ENCODE data around the gene GSTK1. TPM values are rescaled to one million over a fixed set of nuclear protein-coding genes. Genes with fewer than 3 reads are reported as not detected.
"Not testable (repeated sequence)": the region's sequence is repeated elsewhere in the genome, so short reads cannot be mapped to it uniquely, and the experiment has no call there.

GSTK1 gene
- total and polyA plus RNA-seq, 9 donors = 77.2 to 98.4 (median 84.4) TPM

DNA sequence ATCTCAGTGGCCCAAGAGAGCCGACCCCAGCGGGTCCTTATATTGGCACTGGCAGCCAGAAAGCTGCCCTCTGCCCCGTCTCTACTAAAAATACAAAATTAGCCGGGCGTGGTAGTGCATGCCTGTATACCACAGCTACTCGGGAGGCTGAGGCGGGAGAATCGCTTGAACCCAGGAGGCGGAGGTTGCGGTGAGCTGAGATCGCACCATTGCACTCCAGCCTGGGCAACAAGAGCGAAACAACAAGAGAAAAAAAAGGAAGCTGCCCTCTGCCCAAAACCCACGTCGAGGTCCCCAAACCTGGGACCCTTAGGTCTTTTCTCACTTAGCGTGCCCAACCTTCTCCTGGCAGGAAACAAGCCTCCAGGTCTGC is 941 bp downstream of the GSTK1 start:
- H3K4me1 ChIP-seq (ENCODE audit: control insufficient read depth, insufficient read depth, low read length) = peaks cover 19% of the 10 kb centered on the region
- not testable (repeated sequence) for H3K9me3 ChIP-seq (replicated peaks; ENCODE audit: control insufficient read depth, low read depth, low read length); H3K27me3 ChIP-seq (ENCODE audit: control insufficient read depth, insufficient read depth, low read length); DNase-seq
- peaks cover 33% of the 10 kb centered on the region for H3K36me3 ChIP-seq (ENCODE audit: control insufficient read depth, insufficient read depth, low read length)
- 80% methylated on average over 14 of the region's 15 CpGs for WGBS (ENCODE audit: insufficient coverage)
- peak overlapping the region; percentile 84 for H3K27ac ChIP-seq (ENCODE audit: low read length)
- H3K4me3 ChIP-seq (ENCODE audit: low read length) = peak overlapping the region; percentile 69

GRCh38 chr7:143265017-143265693 is 1.9 kb downstream of the GSTK1 start:
- no peaks in the 10 kb centered on the region for H3K27me3 ChIP-seq (ENCODE audit: control insufficient read depth, insufficient read depth, low read length)
- DNase-seq = no peak
- WGBS (ENCODE audit: insufficient coverage) = 81% methylated on average over 10 of the region's 15 CpGs
- no peak overlapping the region for H3K27ac ChIP-seq (ENCODE audit: low read length)
- H3K4me1 ChIP-seq (ENCODE audit: control insufficient read depth, insufficient read depth, low read length) = peaks cover 19% of the 10 kb centered on the region
- H3K4me3 ChIP-seq (ENCODE audit: low read length) = no peak overlapping the region
- H3K36me3 ChIP-seq (ENCODE audit: control insufficient read depth, insufficient read depth, low read length) = peaks cover 39% of the 10 kb centered on the region
- H3K9me3 ChIP-seq (replicated peaks; ENCODE audit: control insufficient read depth, low read depth, low read length) = no peaks in the 10 kb centered on the region

DNA sequence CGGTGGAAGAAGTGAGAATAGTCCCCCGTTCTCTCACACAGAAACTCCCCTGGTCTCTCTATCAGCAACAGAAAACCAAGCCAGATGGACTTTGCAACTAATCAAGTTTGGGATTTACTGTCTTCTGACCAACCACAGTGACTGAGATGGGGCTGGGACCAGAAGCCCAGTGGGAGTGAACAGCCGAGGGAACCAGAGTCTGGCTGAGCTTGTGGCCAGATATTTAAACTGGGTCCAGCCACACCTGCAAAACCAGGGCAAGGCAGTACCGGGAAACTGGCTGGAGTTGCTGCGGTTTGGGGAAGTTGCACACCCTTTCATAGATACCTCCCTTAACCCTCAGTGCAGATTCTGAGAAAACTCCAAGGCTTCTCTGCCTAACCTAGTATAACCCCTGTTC is 6.0 kb downstream of the GSTK1 start:
- no peak for DNase-seq
- Histone ChIP-seq H3K36me3 (ENCODE audit: control insufficient read depth, insufficient read depth, low read length) (peaks cover 39% of the 10 kb centered on the region), H3K27me3 (ENCODE audit: control insufficient read depth, insufficient read depth, low read length) (no peaks in the 10 kb centered on the region), H3K4me1 (ENCODE audit: control insufficient read depth, insufficient read depth, low read length) (peaks cover 9% of the 10 kb centered on the region), H3K4me3 (ENCODE audit: low read length) (no peak overlapping the region), H3K9me3 (replicated peaks; ENCODE audit: control insufficient read depth, low read depth, low read length) (no peaks in the 10 kb centered on the region), H3K27ac (ENCODE audit: low read length) (no peak overlapping the region)
- 76% methylated on average over 3 of the region's 5 CpGs for WGBS (ENCODE audit: insufficient coverage)

DNA sequence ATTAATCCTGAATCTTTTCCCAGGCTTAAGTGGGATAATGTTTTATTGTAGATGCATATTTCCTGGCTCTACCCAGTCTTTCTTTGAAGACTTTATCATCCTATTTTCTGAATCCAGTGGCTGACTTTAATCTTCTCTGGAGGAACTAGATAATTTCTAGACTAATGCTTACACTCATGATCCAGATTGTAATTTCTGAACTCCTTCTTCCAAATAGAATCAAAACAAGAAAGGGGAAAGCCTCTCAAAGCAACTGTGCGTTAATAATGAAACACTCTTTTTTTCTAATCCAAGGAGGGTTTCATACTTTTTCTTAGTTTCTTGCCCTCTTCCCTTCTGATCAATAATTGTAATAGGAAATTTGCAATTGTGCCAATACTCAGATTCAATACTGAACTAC is 8.0 kb downstream of the GSTK1 start:
- Histone ChIP-seq H3K36me3 (ENCODE audit: control insufficient read depth, insufficient read depth, low read length) (peaks cover 33% of the 10 kb centered on the region), H3K4me1 (ENCODE audit: control insufficient read depth, insufficient read depth, low read length) (no peaks in the 10 kb centered on the region)
- WGBS (ENCODE audit: insufficient coverage) = no CpG with 5 or more reads among the region's 1 CpG

GRCh38 chr7:143272871-143273270 is 9.6 kb downstream of the GSTK1 start:
- no CpG with 5 or more reads among the region's 2 CpGs for WGBS (ENCODE audit: insufficient coverage)
- Histone ChIP-seq H3K36me3 (ENCODE audit: control insufficient read depth, insufficient read depth, low read length) (peaks cover 18% of the 10 kb centered on the region), H3K27me3 (ENCODE audit: control insufficient read depth, insufficient read depth, low read length) (no peaks in the 10 kb centered on the region), H3K9me3 (replicated peaks; ENCODE audit: control insufficient read depth, low read depth, low read length) (no peaks in the 10 kb centered on the region), H3K27ac (ENCODE audit: low read length) (no peak overlapping the region), H3K4me1 (ENCODE audit: control insufficient read depth, insufficient read depth, low read length) (no peaks in the 10 kb centered on the region), H3K4me3 (ENCODE audit: low read length) (no peak overlapping the region)
- no peak for DNase-seq

More for the DNA sequence above, 8.0 kb downstream of the GSTK1 start:
- Histone ChIP-seq H3K4me3 (ENCODE audit: low read length) (no peak overlapping the region), H3K27me3 (ENCODE audit: control insufficient read depth, insufficient read depth, low read length) (no peaks in the 10 kb centered on the region), H3K9me3 (replicated peaks; ENCODE audit: control insufficient read depth, low read depth, low read length) (no peaks in the 10 kb centered on the region), H3K27ac (ENCODE audit: low read length) (no peak overlapping the region)
- DNase-seq = no peak

- no peaks in the 10 kb centered on the region for H3K27me3 ChIP-seq (ENCODE audit: control insufficient read depth, insufficient read depth, low read length)
- WGBS (ENCODE audit: insufficient coverage) = no CpG with 5 or more reads among the region's 8 CpGs
- H3K4me3 ChIP-seq (ENCODE audit: low read length) = no peak overlapping the region
- H3K27ac ChIP-seq (ENCODE audit: low read length) = peak overlapping the region; percentile 92
- no peaks in the 10 kb centered on the region for H3K9me3 ChIP-seq (replicated peaks; ENCODE audit: control insufficient read depth, low read depth, low read length)
- no peaks in the 10 kb centered on the region for H3K36me3 ChIP-seq (ENCODE audit: control insufficient read depth, insufficient read depth, low read length)
- H3K4me1 ChIP-seq (ENCODE audit: control insufficient read depth, insufficient read depth, low read length) = peaks cover 23% of the 10 kb centered on the region
- DNase-seq = peak; percentile 96
Observed at GRCh38 chr7:143279186-143280098, 16.2 kb downstream of the GSTK1 start.

DNA sequence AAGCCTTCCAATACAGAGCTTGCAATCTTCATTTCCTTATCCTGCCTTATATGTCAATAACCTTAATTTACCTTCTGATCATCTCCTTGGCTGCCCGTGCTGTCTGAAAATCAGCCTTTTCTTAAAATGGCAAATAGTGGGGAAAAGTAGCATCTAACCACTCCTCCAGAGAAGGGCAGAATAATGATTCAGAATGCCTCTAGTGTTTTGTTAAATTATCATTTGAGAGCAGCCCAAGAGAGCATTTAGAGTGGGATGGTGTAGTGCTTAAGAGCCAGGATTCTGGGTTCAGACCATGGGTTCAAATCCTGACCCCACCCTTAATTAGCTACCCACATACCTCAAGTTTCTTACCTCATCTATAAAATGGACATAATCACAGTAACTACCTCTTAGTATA is 16.9 kb downstream of the GSTK1 start:
- Histone ChIP-seq H3K27ac (ENCODE audit: low read length) (peak overlapping the region; percentile 92), H3K4me3 (ENCODE audit: low read length) (no peak overlapping the region), H3K9me3 (replicated peaks; ENCODE audit: control insufficient read depth, low read depth, low read length) (no peaks in the 10 kb centered on the region), H3K27me3 (ENCODE audit: control insufficient read depth, insufficient read depth, low read length) (no peaks in the 10 kb centered on the region), H3K4me1 (ENCODE audit: control insufficient read depth, insufficient read depth, low read length) (peaks cover 26% of the 10 kb centered on the region), H3K36me3 (ENCODE audit: control insufficient read depth, insufficient read depth, low read length) (no peaks in the 10 kb centered on the region)
- DNase-seq = no peak
- WGBS (ENCODE audit: insufficient coverage) = no CpG with 5 or more reads among the region's 1 CpG

GRCh38 chr7:143280566-143280965 is 17.3 kb downstream of the GSTK1 start:
- DNase-seq = no peak
- Histone ChIP-seq H3K27me3 (ENCODE audit: control insufficient read depth, insufficient read depth, low read length) (no peaks in the 10 kb centered on the region), H3K4me1 (ENCODE audit: control insufficient read depth, insufficient read depth, low read length) (peaks cover 29% of the 10 kb centered on the region), H3K4me3 (ENCODE audit: low read length) (no peak overlapping the region), H3K9me3 (replicated peaks; ENCODE audit: control insufficient read depth, low read depth, low read length) (no peaks in the 10 kb centered on the region), H3K27ac (ENCODE audit: low read length) (peak overlapping the region; percentile 92), H3K36me3 (ENCODE audit: control insufficient read depth, insufficient read depth, low read length) (no peaks in the 10 kb centered on the region)
- no CpG with 5 or more reads among the region's 2 CpGs for WGBS (ENCODE audit: insufficient coverage)

GRCh38 chr7:143281529-143281928 is 18.3 kb downstream of the GSTK1 start:
- H3K4me3 ChIP-seq (ENCODE audit: low read length) = no peak overlapping the region
- WGBS (ENCODE audit: insufficient coverage) = 100% methylated on average over 1 of the region's 2 CpGs
- H3K9me3 ChIP-seq (replicated peaks; ENCODE audit: control insufficient read depth, low read depth, low read length) = no peaks in the 10 kb centered on the region
- DNase-seq = no peak
- H3K27me3 ChIP-seq (ENCODE audit: control insufficient read depth, insufficient read depth, low read length) = no peaks in the 10 kb centered on the region
- no peaks in the 10 kb centered on the region for H3K36me3 ChIP-seq (ENCODE audit: control insufficient read depth, insufficient read depth, low read length)
- no peak overlapping the region for H3K27ac ChIP-seq (ENCODE audit: low read length)
- peaks cover 29% of the 10 kb centered on the region for H3K4me1 ChIP-seq (ENCODE audit: control insufficient read depth, insufficient read depth, low read length)

GRCh38 chr7:143282124-143282523 is 18.9 kb downstream of the GSTK1 start:
- no peak overlapping the region for H3K4me3 ChIP-seq (ENCODE audit: low read length)
- H3K27ac ChIP-seq (ENCODE audit: low read length) = no peak overlapping the region
- no peaks in the 10 kb centered on the region for H3K27me3 ChIP-seq (ENCODE audit: control insufficient read depth, insufficient read depth, low read length)
- H3K9me3 ChIP-seq (replicated peaks; ENCODE audit: control insufficient read depth, low read depth, low read length) = no peaks in the 10 kb centered on the region
- DNase-seq = no peak
- H3K4me1 ChIP-seq (ENCODE audit: control insufficient read depth, insufficient read depth, low read length) = peaks cover 30% of the 10 kb centered on the region
- no peaks in the 10 kb centered on the region for H3K36me3 ChIP-seq (ENCODE audit: control insufficient read depth, insufficient read depth, low read length)
- WGBS (ENCODE audit: insufficient coverage) = 88% methylated on average over 4 of the region's 8 CpGs

Measured in muscle of leg (tissue), 11 donors.